ENCODE measurements around the gene NPHS1.

- TF ChIP-seq, protein P1, sequence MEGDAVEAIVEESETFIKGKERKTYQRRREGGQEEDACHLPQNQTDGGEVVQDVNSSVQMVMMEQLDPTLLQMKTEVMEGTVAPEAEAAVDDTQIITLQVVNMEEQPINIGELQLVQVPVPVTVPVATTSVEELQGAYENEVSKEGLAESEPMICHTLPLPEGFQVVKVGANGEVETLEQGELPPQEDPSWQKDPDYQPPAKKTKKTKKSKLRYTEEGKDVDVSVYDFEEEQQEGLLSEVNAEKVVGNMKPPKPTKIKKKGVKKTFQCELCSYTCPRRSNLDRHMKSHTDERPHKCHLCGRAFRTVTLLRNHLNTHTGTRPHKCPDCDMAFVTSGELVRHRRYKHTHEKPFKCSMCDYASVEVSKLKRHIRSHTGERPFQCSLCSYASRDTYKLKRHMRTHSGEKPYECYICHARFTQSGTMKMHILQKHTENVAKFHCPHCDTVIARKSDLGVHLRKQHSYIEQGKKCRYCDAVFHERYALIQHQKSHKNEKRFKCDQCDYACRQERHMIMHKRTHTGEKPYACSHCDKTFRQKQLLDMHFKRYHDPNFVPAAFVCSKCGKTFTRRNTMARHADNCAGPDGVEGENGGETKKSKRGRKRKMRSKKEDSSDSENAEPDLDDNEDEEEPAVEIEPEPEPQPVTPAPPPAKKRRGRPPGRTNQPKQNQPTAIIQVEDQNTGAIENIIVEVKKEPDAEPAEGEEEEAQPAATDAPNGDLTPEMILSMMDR (conservative IDR thresholded peaks at IDR 0.05 in 1 of 2, IDR thresholded peaks at IDR 0.05 in 1 of 2; ENCODE audit: low read depth in 1 of 2, low read length in 2 of 2), result no peak
- TF ChIP-seq EZH2 (IDR thresholded peaks at IDR 0.05; ENCODE audit: low read length, missing control alignments), result no peak
Measured at GRCh38 chr19:35871611-35872010, 19.3 kb upstream of the NPHS1 start.
